DOHH2 (cell line): ENCODE results near the gene CREBBP.

Source experiments
- H3F3A ChIP-seq: fragments of 200-600 bp; sonication (generic), shearing (Covaris generic); 2 replicates; pipeline ENCODE4 v1.6.0; 2016; ENCODE audit warnings: antibody characterized with exemption, mild to moderate bottlenecking; ENCODE audit not compliant: control insufficient read depth, insufficient read depth
- H3K27ac ChIP-seq: fragments of 200-600 bp; sonication (generic); 2 replicates; pipeline ENCODE4 v1.5.1; 2014; ENCODE audit warnings: low read depth, mild to moderate bottlenecking, low read length, moderate library complexity
- H3K27me3 ChIP-seq: fragments of 200-600 bp; sonication (generic); 2 replicates; pipeline ENCODE4 v1.6.1; 2014; ENCODE audit warnings: mild to moderate bottlenecking, low read length, mixed read lengths; ENCODE audit not compliant: control insufficient read depth
- H3K36me3 ChIP-seq: fragments of 200-600 bp; sonication (generic); 2 replicates; pipeline ENCODE4 v1.6.1; 2014; ENCODE audit warnings: mild to moderate bottlenecking, low read length, moderate library complexity, mixed read lengths; ENCODE audit not compliant: control insufficient read depth
- H3K4me1 ChIP-seq: fragments of 200-600 bp; sonication (generic); 2 replicates; pipeline ENCODE4 v1.6.1; 2014; ENCODE audit warnings: mild to moderate bottlenecking, low read length, mixed read lengths; ENCODE audit not compliant: control insufficient read depth
- H3K4me2 ChIP-seq: fragments of 200-600 bp; sonication (generic); 2 replicates; pipeline ENCODE4 v1.6.0; 2014; ENCODE audit warnings: mild to moderate bottlenecking, low read length, moderate library complexity
- H3K4me3 ChIP-seq: fragments of 200-600 bp; sonication (generic); 2 replicates; pipeline ENCODE4 v1.5.1; 2014; ENCODE audit warnings: mild to moderate bottlenecking, low read length, mixed read lengths
- H3K79me2 ChIP-seq: fragments of 200-600 bp; sonication (generic); 2 replicates; pipeline ENCODE4 v1.6.1; 2014; ENCODE audit warnings: mild to moderate bottlenecking, low read length, mixed read lengths; ENCODE audit not compliant: control insufficient read depth
- H3K9me2 ChIP-seq: fragments of 200-600 bp; sonication (generic); replicated peaks from 2 replicates; pipeline ENCODE4 v1.6.1; 2014; ENCODE audit warnings: mild to moderate bottlenecking, low read length, mixed read lengths; ENCODE audit not compliant: control insufficient read depth
- H3K9me3 ChIP-seq: fragments of 200-600 bp; sonication (generic); 2 replicates; pipeline ENCODE4 v1.6.1; 2014; ENCODE audit warnings: antibody characterized with exemption, low read length, mixed read lengths; ENCODE audit not compliant: control insufficient read depth, insufficient read depth
- H4K20me1 ChIP-seq: fragments of 200-600 bp; sonication (generic); 2 replicates; pipeline ENCODE4 v1.6.0; 2014; ENCODE audit warnings: low read depth, mild to moderate bottlenecking, antibody characterized with exemption, low read length, moderate library complexity; ENCODE audit not compliant: control insufficient read depth, insufficient read depth
- CTCF ChIP-seq: fragments of 200-600 bp; sonication (generic); IDR thresholded peaks from one replicate; pipeline ENCODE4 v1.5.1; 2014; ENCODE audit warnings: antibody characterized with exemption, mild to moderate bottlenecking, low read depth, low read length; ENCODE audit not compliant: poor library complexity, severe bottlenecking
- EZH2phosphoT487 ChIP-seq: fragments of 200-600 bp; sonication (generic); IDR thresholded peaks from 2 replicates; pipeline ENCODE4 v1.6.1; 2017; ENCODE audit warnings: borderline replicate concordance, mild to moderate bottlenecking, antibody characterized with exemption, low read length, moderate library complexity, mixed read lengths

The CREBBP gene

GRCh38 chr16:3821184-3821583 lies 59.3 kb downstream of the CREBBP start:
- no peaks in the 10 kb centered on the region for H3K9me2 ChIP-seq

GRCh38 chr16:3819746-3820724 lies 60.5 kb downstream of the CREBBP start:
- TF ChIP-seq CTCF = no peak
- TF ChIP-seq EZH2phosphoT487 = no peak
- H3K36me3 ChIP-seq = no peaks in the 10 kb centered on the region
- no peaks in the 10 kb centered on the region for H3F3A ChIP-seq
- no peak overlapping the region for H3K4me2 ChIP-seq
- peaks cover 34% of the 10 kb centered on the region for H3K4me1 ChIP-seq
- H4K20me1 ChIP-seq = peaks cover 24% of the 10 kb centered on the region; the same call in 1 of the 2 replicates
- H3K9me3 ChIP-seq = no peaks in the 10 kb centered on the region
- no peak overlapping the region for H3K4me3 ChIP-seq
- no peaks in the 10 kb centered on the region for H3K27me3 ChIP-seq
- H3K9me2 ChIP-seq = no peaks in the 10 kb centered on the region
- H3K27ac ChIP-seq = no peak overlapping the region
- peaks cover 100% of the 10 kb centered on the region for H3K79me2 ChIP-seq

More at GRCh38 chr16:3821184-3821583, 59.3 kb downstream of the CREBBP start:
- no peaks in the 10 kb centered on the region for H3F3A ChIP-seq
- H3K36me3 ChIP-seq = no peaks in the 10 kb centered on the region
- no peaks in the 10 kb centered on the region for H3K27me3 ChIP-seq
- H3K4me2 ChIP-seq = no peak overlapping the region
- H3K9me3 ChIP-seq = no peaks in the 10 kb centered on the region
- H4K20me1 ChIP-seq = peaks cover 24% of the 10 kb centered on the region; the same call in 1 of the 2 replicates
- H3K4me3 ChIP-seq = no peak overlapping the region
- peaks cover 34% of the 10 kb centered on the region for H3K4me1 ChIP-seq
- peaks cover 100% of the 10 kb centered on the region for H3K79me2 ChIP-seq
- TF ChIP-seq EZH2phosphoT487 (no peak), CTCF (no peak)
- H3K27ac ChIP-seq = no peak overlapping the region

- no peaks in the 10 kb centered on the region for H3K9me3 ChIP-seq
- H3K36me3 ChIP-seq = no peaks in the 10 kb centered on the region
- peaks cover 30% of the 10 kb centered on the region for H3K4me1 ChIP-seq
- H3F3A ChIP-seq = no peaks in the 10 kb centered on the region
- H3K4me3 ChIP-seq = no peak overlapping the region
- peaks cover 24% of the 10 kb centered on the region; the same call in 1 of the 2 replicates for H4K20me1 ChIP-seq
- no peak overlapping the region for H3K27ac ChIP-seq
- TF ChIP-seq EZH2phosphoT487 (no peak), CTCF (no peak)
- 0 out of 2 replicates have a peak overlapping the region, but pooled peaks have one; percentile 1 for H3K4me2 ChIP-seq
- H3K9me2 ChIP-seq = no peaks in the 10 kb centered on the region
- H3K27me3 ChIP-seq = no peaks in the 10 kb centered on the region
- peaks cover 100% of the 10 kb centered on the region for H3K79me2 ChIP-seq
Observed at GRCh38 chr16:3819175-3819527, 61.4 kb downstream of the CREBBP start.
